Raji (cell line): ENCODE results near the gene PKHD1.

Source experiments
- POLR2A ChIP-seq: IDR thresholded peaks from 2 replicates; pipeline ENCODE4 v1.6.1; 2011; ENCODE audit warnings: low read depth, low read length, control low read depth; ENCODE audit not compliant: insufficient read depth

The PKHD1 gene

DNA sequence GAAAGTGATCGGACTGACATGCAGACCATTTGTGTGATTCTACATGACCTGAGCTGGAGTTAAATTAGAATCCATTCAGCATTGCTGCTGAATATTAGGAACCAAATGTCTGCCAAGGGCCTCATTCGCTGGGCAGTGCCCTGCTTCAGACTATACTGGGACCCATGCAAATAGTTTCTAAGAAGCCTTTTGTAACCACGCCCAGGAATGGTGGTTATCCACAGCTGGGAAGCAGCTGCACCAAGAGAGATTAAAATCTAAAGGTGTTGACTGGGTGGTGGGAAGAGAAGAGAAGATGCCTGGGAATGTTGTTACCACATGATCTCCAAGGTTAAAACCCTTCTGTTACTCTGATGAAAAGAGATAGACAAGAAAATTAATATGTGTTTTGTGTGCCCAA, 156.8 kb downstream of the PKHD1 start:
- no peak for TF ChIP-seq POLR2A

DNA sequence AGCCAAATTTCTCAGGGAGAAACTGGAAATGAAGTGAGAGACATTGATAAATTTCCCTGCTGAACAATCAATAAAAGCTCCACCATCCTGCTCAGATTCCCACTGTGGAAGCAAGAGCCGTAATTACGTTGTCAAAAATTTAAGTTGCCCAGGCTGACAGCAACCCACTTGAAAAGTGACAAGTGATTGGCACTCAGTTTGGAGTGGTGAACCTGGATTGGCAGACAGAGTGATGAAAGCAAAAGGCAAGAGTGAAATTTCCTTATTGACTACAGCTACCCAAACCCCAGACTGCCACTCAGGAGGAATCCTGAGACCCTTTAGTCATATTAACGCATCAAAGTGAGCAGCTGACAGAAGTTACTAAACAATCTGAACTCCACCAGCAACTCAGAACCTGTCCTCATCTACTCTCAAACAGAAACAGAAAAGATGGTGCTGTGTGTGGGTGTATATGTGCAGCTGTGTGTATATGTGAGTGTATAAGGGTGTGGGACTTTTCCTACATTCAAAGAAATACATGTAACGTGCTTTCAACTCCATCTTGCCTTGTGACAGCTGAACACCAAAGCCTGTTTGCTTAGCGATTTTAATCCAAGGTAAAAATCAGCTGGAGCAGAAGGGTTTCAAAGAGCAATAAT, 157.4 kb downstream of the PKHD1 start:
- TF ChIP-seq POLR2A = no peak

DNA sequence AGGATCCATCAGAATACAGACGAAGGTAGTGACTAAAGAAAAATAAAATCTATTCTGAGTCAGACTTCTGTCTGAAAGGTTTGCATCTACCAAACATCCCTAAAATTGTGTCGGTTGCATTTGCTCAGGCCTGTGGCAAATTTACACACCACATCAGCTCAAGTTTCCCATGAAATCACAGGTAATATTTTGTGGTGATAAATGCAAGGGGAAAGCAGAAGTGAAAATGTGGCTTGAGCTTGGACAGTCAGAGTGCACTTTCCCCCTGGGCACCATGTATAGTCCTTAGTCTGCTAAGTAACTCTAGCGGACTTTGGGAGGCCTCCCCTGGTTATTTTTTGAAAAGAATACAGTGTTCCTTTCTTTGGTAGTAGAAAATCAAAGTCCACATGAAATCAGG, 159.1 kb downstream of the PKHD1 start:
- no peak for TF ChIP-seq POLR2A

DNA sequence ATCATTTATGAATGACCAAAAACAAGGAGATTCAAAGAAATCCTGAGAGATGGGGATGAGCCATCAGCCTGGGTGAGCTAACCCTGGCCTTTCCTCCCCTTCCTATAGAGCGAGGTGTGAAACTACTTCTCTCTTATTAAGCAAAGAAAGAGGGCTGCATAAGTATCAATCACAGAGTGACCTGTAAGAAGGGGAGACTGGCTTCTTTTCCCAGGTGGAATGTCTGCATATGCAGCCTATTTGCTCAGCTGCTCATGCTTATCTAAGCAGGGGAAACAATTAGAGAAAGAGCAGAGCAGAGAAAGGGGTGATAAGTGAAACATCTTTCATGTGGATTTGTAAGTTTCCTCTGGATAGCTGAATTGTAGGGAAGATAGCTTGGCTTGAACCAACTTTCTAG, 160.0 kb downstream of the PKHD1 start:
- TF ChIP-seq POLR2A = no peak

DNA sequence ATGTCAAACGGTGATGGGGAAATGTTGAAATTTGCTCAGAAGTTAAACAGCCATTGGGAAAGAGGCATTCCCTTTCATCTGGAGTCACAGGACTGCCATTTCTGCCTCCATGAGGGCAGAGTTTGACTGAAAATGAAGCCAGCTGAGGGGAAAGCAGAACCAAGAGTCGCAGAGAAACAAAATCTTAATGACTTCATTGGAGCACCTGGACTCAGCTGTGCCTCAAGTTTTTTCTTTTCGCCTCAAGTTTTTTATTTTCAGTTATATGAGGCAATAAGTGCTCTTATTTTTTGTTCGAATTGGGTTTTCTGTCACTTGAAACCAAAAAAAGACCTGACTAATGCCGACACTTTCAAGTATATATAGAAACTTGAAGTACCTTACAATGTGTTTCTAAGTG, 161.3 kb downstream of the PKHD1 start:
- no peak for TF ChIP-seq POLR2A

DNA sequence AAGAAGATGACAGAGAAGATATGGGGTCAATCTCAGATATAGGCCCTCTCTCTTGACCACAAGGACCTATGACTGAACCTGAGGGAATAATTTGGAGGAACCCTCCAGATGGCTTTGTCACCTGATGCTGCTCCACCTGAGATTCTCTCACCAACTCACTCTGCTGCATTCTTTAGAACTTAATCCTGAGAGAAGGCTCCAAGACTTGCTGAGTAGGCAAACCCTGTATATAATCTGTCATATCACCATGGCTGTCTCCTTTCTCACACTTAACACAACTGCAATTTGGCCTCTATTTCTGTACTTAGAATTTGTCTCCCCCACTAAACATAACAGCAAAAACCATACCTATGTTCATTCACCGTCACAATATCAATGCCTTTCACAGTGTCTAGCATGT, 172.3 kb downstream of the PKHD1 start:
- TF ChIP-seq POLR2A = no peak

DNA sequence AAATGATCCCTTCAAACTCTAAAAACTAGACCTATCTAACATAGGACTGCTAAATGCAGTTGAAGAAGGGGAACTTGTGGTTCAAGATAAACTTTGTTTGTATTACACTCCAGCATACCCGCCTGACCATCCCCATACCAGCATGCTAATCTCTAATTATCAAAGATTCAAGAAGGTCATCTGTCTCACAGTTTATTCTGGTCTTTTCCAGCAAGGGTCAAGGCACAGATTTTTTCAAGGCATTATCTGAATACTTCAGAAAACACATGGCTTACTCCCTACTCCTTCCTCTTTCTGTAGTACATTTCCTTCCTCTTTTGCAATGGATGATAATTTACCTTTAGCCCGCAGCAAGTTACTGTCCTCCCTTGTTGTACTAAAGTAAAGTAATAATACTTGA, 174.1 kb downstream of the PKHD1 start:
- TF ChIP-seq POLR2A = no peak

DNA sequence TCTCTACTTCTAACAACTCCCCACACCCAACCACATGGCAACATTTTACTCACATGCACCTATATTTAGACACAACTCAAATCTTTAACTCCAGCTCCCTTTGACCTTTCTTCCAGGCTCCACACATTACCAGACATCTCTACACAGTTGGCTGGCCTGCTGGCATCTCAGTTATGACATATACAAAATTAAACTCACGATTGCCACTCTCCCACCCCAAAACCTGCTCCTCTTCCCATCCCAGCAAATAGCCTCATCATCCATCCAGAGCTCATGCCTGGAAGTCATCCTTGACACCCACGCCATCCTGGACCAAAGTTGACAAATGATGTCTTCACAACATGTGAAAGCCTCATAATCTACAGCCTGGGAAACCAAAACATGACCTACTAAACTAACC, 176.6 kb downstream of the PKHD1 start:
- TF ChIP-seq POLR2A = no peak

DNA sequence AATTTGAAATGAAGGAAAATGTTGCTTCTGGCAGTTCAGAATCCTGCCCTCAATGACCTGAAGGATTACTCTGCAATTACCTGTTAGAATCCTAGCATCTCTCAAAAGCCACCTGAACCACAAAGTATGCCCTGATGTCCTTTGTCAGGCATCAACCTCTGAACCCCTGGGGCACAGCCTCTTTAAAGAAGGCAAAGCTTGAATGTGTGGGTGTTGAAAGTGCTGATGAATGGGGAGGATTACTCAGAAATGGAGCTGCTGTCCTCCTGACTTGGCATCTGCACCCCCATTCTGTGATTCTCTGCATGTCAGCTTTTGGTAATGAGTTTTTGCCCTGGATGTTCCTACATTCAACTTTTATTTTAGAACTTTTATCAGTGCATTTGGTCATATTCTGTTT, 179.2 kb downstream of the PKHD1 start:
- no peak for TF ChIP-seq POLR2A

DNA sequence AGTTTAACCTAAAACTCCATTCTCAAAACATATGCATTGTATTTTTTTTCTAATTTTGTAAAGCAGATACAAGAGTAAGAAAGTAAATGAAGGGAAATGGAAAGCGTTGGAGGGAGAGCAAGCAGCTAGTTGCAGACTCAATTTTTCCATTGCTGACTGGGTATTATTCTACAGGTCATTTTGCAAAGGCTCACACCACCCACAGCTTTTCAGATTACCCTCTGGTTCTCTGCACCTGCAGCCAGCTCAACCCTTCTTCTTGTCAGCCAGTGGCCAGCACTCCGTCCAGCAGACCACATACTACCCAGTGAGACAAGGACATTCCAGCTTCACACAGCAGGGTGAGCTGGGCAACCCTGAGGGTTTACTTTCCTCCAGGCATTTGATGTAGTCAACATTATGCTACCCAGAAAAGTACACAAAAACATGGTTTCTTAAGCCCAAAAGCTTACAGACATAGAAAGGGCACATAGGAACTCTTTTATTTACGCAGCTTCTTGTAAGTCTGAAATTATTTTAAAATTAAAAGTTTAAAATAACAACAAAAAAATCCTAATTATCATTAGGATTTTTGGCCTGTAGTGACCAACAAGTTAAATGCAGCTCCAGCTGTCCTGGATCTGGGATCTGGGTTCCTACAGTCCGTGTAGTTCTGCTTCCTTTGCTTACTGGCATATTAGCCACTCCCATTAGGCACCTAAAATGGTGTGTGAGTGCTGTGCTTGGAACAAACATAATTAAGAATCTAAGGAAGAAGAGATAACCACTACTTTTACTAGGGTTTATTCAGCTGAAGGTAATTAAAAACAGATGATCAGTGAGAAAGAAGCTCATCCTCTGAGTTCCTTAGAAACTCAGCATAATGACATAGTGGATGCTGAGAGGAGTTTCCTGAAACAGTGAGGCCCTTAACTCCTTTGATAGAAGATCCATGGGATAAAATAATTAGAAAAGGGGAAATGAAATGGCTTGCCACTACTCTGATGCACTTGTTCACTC, 185.3 kb downstream of the PKHD1 start:
- TF ChIP-seq POLR2A = no peak

DNA sequence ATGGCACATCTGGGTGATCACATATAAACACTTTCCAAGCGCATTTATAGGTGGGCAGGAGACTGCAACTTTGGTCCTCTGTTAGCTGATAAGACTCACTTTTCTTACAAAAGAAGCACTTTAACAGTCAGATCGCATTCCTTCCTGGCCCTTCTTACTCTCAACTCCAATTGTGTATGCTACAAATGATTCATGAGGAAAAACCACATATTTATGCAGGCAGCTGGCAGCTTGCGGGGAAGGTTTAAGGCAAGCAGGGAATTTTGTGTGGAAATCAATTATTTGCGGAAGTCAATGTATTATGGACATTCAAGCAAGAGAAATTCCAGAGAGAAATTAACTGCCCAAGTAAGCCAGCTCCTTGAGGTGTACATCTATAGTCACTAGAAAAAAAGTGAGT, 194.0 kb downstream of the PKHD1 start:
- TF ChIP-seq POLR2A = no peak

DNA sequence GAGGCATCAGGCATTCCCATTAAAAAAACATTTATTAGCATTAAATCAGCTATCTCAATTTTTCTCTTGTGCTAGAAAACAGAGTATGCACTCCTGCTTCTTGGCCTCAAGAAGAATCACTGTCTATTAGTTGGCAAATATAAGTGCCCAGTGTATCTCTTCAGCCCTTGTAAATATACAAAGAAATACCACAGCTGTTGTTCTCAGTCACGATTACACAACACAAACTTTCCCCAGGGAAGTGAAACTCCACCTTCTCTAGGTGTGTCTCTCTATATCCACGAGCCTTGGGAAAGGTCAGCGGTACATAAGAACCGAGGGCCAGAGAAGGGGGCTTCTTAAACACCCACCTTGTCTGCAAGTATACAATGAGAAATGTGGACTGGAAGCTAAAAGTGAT, 194.7 kb downstream of the PKHD1 start:
- TF ChIP-seq POLR2A = no peak

DNA sequence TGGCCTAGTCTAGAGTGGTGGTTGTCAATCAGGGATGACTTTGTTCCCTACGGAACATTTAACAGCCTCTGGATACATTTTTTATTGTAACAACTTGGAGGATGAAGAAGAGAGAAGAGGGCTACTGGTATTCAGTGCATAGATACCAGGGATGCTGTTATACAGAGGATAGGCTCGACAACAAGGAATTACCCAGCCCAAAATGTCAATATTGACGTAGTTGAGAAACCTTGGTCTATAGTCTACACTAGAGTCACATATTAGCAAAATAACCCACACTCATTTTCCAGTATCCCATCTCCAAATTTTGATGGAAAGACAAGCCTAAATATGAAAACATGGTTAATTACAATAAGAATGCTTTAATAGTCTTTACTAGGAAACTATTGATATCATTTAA, 195.1 kb downstream of the PKHD1 start:
- TF ChIP-seq POLR2A = no peak

DNA sequence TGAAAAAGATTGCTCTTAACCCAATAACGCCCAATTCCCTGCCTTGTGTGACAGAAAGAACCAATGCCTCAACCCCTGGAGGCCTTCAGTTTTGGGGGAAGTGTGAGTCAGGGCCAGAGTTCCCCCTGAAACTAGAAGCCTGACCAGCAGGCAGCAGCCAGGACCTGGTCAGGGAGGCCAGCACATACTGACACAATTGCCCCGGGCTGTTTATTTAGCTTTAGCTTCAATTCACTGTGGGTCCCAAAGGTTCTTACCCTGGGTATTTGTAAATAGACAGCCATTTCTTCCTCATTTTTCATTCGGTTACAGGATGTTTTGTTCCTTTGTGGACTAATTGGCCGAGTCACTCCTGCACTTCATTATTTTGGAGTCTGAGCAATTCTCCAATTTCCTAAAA, 195.6 kb downstream of the PKHD1 start:
- TF ChIP-seq POLR2A = no peak

DNA sequence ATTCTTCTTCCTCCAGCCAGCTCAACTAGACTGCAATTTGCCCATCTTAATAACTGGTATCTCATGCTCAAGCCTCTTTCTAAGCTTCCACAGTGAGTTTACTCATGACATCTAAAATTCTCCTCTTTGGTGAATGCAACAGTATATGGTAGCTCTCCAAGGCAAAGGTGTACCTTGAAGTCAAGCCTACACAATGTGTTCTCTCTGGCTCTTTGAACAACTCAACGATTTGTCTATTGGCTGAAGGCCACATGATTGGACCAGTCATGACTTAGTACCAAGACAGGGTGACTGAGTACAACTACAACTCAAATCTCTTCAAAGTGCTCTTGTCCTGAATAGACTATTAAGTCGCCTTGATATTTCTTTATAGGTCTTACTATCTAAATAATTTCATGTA, 199.6 kb downstream of the PKHD1 start:
- TF ChIP-seq POLR2A = no peak

DNA sequence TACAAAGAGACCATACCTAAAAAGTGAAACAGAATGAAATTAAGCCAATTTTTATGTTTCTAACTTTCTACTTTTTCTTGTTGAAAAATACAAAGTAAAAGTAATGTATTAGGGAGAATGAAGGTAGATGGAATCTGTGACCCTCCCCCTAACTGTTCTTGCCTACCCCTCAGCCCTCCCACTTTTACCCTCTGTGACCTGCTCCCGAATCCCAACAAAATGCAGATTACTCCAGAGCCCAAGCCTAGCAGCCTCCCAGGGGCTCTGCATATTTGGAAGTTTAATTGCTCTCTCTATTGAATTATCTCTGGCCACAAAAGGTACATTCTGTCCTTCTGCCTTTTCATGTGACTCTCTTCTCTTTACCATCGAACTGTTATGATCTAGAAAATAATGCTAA, 201.5 kb downstream of the PKHD1 start:
- TF ChIP-seq POLR2A = no peak
